GM12801 (cell line): Measurements from ENCODE around the gene GCN1.

Source experiments
- TF ChIP-seq, protein P1 (sequence below): IDR thresholded peaks from one replicate; pipeline ENCODE4 v1.5.1; 2011; ENCODE audit warnings: control low read depth; ENCODE audit not compliant: insufficient read length; ENCODE audit errors: extremely low read depth

The GCN1 gene

DNA sequence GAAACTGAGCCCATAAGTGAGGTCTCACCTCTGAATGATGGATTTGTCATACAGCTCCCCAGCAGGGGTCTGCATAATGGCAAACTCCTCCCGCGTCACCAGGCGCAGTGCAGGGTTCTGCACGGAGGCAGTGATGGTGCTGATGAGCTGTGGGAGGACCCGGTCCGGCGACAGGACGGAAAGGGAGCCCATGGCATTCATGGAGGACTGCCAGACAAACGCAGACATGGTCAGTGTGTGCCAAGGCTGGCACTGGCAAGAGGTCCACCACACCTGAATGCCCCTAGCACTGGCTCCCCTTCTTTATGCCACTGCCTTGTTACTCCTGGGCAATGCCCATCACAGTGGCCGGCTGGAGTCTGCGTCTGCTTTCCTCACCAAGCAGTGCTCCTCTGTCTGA lies 32.7 kb downstream of the GCN1 start:
- TF ChIP-seq, protein P1, sequence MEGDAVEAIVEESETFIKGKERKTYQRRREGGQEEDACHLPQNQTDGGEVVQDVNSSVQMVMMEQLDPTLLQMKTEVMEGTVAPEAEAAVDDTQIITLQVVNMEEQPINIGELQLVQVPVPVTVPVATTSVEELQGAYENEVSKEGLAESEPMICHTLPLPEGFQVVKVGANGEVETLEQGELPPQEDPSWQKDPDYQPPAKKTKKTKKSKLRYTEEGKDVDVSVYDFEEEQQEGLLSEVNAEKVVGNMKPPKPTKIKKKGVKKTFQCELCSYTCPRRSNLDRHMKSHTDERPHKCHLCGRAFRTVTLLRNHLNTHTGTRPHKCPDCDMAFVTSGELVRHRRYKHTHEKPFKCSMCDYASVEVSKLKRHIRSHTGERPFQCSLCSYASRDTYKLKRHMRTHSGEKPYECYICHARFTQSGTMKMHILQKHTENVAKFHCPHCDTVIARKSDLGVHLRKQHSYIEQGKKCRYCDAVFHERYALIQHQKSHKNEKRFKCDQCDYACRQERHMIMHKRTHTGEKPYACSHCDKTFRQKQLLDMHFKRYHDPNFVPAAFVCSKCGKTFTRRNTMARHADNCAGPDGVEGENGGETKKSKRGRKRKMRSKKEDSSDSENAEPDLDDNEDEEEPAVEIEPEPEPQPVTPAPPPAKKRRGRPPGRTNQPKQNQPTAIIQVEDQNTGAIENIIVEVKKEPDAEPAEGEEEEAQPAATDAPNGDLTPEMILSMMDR = no peak

DNA sequence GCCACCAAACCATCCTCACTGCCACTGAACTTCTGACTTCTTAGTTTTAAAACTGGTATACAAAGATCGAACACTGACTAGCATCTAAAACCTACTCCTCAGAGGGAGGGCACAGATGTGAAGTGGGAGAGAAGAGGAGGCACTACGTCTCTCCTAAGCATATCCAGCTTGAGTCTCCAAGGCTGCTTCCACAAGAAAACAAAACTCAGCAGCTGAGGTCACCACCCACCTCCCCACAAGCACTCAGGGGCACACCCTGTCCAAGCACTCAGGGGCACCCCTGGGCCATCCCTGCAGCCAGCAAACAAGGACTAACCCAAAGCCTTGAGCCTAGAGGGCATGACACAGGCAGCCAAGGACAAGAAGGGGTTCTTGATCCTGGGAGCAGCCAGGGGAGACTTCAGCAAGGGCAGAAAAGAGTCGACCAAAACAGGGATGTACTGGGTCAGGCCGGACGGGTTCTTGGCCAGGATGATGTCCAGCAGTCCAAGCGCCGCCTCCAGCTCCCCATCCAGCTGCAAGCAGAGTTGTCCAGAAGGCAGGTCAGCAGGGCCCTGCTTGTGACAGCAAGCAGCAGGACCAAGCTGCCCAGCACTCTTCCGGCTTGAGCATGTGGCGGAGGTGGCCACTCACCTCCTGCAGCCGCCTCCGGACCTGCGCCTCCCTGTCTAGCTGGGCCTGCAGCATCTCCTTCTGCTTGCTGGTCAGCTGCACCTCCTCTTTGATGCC lies 34.8 kb downstream of the GCN1 start:
- TF ChIP-seq, protein P1 = no peak

DNA sequence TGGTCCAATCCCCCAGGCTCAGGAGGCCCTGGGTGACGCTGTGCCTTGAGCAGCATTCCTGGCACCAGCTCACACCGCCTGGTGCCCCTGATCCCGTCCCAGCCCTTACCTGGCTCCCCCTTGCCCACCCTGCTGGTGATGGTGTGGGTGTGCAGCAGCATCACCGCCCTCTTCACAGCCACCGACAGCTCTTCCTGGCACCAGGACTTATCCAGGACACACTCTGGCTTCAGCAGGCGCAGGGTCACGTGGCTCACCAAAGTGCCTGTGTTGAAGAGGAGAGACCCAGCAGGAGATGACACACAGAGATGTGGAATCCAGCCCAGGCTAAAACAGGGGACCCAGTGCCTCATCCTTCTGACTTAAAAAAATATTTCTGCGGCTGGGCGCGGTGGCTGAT lies 36.2 kb downstream of the GCN1 start:
- TF ChIP-seq, protein P1 = no peak

DNA sequence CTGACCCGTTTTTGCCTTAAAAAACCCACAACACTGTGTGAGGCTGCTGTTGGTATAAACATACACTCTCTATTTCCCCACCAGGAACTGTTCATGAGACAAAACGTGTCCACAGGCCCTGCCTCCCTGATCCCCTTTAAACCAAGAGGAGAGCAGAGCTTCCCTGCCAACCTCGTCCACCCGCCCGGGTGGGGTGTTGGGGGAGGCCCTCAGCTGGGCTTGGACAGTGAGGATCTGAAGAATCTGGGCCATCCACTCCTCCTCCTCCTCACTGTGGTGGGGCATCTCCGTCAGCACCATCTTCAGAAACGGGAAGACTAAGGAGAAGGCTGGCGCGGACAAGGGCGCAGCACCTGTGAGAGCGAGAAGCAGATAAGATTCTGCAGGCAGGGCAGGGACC lies 36.8 kb downstream of the GCN1 start:
- TF ChIP-seq, protein P1 = no peak

DNA sequence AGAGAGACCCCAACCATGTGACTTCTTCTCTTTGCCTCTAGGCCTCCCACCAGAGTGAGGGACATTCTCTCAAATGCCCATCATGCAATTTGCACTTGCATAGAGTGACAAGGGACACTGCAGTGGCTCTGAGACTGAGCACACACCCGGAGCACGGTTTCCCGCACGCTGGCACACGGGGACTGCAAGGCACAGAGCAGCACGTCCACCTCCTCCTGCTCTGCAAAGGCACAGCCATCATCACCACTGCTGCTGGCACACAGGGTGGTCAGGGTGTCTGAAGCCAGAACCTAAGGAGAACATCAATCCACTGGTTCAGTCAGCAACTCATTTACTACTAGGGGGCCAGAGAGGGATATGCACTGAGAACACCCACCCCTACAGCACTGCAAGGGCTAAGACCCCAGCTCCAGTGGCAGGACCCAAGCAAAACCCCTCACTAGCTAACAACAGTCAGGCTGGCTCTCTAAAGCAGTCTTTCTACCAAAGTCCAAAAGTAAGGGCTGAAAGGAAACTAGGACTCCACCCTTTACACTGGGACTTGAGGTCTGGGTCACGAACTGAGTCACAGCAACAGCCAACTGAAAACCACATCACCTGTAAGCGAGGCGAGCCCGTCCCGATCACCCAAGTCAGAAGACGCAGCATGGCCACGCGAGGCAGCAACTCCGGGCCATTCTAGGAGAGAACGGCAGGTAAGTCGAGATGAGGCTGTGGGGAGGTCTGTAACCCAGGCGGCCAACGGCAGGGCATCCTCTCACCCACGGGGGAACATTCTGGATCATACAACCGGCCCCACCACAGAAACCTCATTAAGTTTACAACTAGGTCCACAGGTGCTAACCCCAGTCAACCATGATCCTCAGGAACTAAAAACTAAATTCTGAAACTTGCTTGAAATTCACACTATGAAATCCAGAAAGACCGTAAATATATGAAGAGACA lies 37.9 kb downstream of the GCN1 start:
- TF ChIP-seq, protein P1 = no peak

DNA sequence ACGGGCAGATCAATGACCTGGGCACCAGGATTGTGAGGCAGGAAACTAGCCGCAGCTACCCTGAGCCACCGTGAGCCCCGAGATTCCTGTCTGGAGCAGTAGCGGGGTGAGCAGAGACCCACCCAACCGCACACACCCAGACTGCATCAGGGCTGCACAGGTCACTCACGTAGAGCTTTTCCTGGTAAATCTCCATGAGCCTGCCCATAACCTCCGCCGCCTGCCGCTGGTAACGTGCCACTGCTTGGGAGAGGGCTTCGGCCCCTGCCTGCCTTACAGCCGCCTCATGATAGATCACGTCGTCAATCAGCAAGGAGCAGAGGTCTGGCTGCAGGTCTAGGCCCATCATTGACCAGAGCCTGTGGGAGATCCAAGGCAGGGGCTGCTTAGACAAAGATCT lies 39.4 kb downstream of the GCN1 start:
- TF ChIP-seq, protein P1 = no peak

DNA sequence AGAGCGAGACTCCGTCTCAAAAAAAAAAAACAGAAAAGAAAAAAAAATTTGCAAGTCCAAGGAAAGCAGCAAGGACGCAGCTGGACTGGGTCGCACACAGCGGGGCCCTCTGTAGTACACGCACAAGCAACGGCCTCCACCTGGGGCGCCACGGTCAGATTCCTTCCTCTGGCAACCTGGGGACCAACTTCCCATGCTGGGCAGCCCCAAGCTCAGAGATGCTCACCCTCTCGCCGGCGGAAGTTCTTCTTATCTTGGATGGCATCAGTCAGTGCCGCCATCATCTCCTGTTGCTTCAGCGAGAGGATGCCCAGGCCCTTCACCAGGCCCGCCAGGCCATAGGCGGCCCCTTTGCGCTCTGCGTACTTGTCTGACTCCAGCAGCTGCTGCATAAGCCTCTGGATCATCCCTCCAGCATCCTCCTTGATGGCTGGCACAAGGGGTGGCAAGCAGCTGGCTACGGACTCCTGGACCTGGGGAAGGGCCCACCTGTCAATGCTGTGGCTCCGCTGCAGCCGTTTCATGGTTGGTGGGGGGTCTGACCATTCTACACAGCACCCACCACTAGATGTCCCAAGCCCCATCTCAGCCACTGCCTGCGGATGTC lies 43.5 kb downstream of the GCN1 start:
- TF ChIP-seq, protein P1 = no peak
